CD8-positive, alpha-beta memory T cell (primary cell): ENCODE results near the gene NTM. TPM values are rescaled to one million over a fixed set of nuclear protein-coding genes. Genes with fewer than 3 reads are reported as not detected.

Experiments
- CTCF ChIA-PET: fragments of 350-600 bp; sonication (Branson Sonifier 250); formaldehyde crosslinking; loops from one replicate; lab custom pipeline; 2021; ENCODE audit warnings: antibody characterized with exemption; lab: Charles Lee
- POLR2A ChIA-PET: fragments of 350-600 bp; sonication (Branson Sonifier 250); formaldehyde crosslinking; loops from one replicate; lab custom pipeline; 2021; ENCODE audit warnings: antibody characterized with exemption; lab: Charles Lee
- DNase-seq, 5 donors: peaks; one replicate each; pipeline versions ENCODE4 v3.0.0 to v3.0.0-alpha.2; 2020 to 2022; ENCODE audit warnings: mixed read lengths in 1 of 5
- H3K27ac ChIP-seq: one replicate; pipeline ENCODE4 v1.7.0; 2013; ENCODE audit warnings: low read depth, mild to moderate bottlenecking, low read length, moderate library complexity
- H3K27me3 ChIP-seq: 2 replicates; pipeline ENCODE4 v1.7.0; 2013; ENCODE audit warnings: low read length, mild to moderate bottlenecking; ENCODE audit not compliant: insufficient read depth, poor library complexity, severe bottlenecking
- H3K36me3 ChIP-seq: 2 replicates; pipeline ENCODE4 v1.7.0; 2013; ENCODE audit warnings: mild to moderate bottlenecking, low read length, moderate library complexity; ENCODE audit not compliant: insufficient read depth
- H3K4me1 ChIP-seq: 2 replicates; pipeline ENCODE4 v1.7.0; 2013; ENCODE audit warnings: mild to moderate bottlenecking, low read length, moderate library complexity; ENCODE audit not compliant: insufficient read depth
- H3K4me3 ChIP-seq: 2 replicates; pipeline ENCODE4 v1.7.0; 2013; ENCODE audit warnings: mild to moderate bottlenecking, low read length
- H3K9me3 ChIP-seq: 2 replicates; pipeline ENCODE4 v1.7.0; 2013; ENCODE audit warnings: mild to moderate bottlenecking, low read length
- H3K27ac Mint-ChIP-seq, 8 donors: one replicate each; pipeline ENCODE4 v1.8.0; 2020 to 2021; ENCODE audit warnings: mixed read lengths in 8 of 8, mild to moderate bottlenecking in 6 of 8, inconsistent platforms in 3 of 8, moderate library complexity in 3 of 8
- H3K27me3 Mint-ChIP-seq, 2 donors: one replicate each; pipeline ENCODE4 v1.8.0; 2020 to 2021; ENCODE audit warnings: mixed read lengths in 2 of 2, mild to moderate bottlenecking in 1 of 2, moderate library complexity in 1 of 2
- H3K36me3 Mint-ChIP-seq, 3 donors: one replicate each; pipeline ENCODE4 v1.8.0; 2020 to 2021; ENCODE audit warnings: mixed read lengths in 3 of 3, inconsistent platforms in 1 of 3, mild to moderate bottlenecking in 1 of 3
- H3K4me1 Mint-ChIP-seq, 3 donors: one replicate each; pipeline ENCODE4 v1.8.0; 2020 to 2021; ENCODE audit warnings: mixed read lengths in 3 of 3, inconsistent platforms in 1 of 3, mild to moderate bottlenecking in 1 of 3
- H3K4me3 Mint-ChIP-seq, 7 donors: one replicate each; pipeline ENCODE4 v1.8.0; 2020 to 2021; ENCODE audit warnings: mixed read lengths in 7 of 7, mild to moderate bottlenecking in 6 of 7, moderate library complexity in 4 of 7, inconsistent platforms in 2 of 7
- H3K9me3 Mint-ChIP-seq, 5 donors: one replicate each; pipeline ENCODE4 v1.8.0; 2020 to 2022; ENCODE audit warnings: mixed read lengths in 5 of 5, mild to moderate bottlenecking in 3 of 5, moderate library complexity in 2 of 5, inconsistent platforms in 1 of 5
- polyA plus RNA-seq: library from polyadenylated mRNA; unstranded; fragments of 300-500 nt; fragmentation: Illumina TruSeq; gene quantifications from one replicate; pipeline ENCODE4 v1.2.3, GENCODE V29; 2021
- total RNA-seq, 2 experiments: library from RNA; stranded (reverse); gene quantifications; one replicate each; pipeline ENCODE4 v1.2.3, GENCODE V29; 2021

NTM gene
- total and polyA plus RNA-seq, 3 experiments from 2014 or later = not detected

DNA sequence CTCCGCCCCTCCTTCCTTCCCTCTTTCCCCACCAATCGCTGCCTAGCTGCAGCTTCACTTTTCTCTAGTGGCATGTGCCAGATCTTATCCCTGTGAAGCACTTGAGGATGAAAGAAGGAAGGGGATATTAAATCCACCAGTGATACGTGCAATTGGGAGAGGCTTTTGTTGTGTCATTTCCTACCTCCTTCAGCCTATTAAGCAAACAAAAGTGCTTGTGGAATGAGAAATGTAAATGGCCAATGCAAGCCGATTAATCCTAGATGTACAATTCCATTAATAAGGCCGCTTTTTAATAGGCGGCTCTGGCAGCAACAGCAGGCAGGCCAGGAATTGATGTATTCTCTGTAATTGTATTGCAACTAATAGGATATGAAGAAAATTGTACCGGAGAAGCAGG is 23.3 kb downstream of the NTM start:
- H3K36me3 ChIP-seq = no peaks in the 10 kb centered on the region
- Mint-ChIP-seq H3K27ac (no peak overlapping the region), H3K27me3 (no peaks in the 10 kb centered on the region), H3K4me1 (no peaks in the 10 kb centered on the region), H3K9me3 (peaks cover 0 to 9% (median 5%) of the 10 kb centered on the region in 5 donors), H3K4me3 (no peak overlapping the region), H3K36me3 (no peaks in the 10 kb centered on the region)
- H3K4me1 ChIP-seq = no peaks in the 10 kb centered on the region
- H3K27ac ChIP-seq = no peak overlapping the region
- CTCF ChIA-PET = no interaction called here
- no peak overlapping the region for H3K4me3 ChIP-seq
- POLR2A ChIA-PET = no interaction called here
- H3K9me3 ChIP-seq = no peaks in the 10 kb centered on the region
- no peak for DNase-seq
- H3K27me3 ChIP-seq = no peaks in the 10 kb centered on the region

DNA sequence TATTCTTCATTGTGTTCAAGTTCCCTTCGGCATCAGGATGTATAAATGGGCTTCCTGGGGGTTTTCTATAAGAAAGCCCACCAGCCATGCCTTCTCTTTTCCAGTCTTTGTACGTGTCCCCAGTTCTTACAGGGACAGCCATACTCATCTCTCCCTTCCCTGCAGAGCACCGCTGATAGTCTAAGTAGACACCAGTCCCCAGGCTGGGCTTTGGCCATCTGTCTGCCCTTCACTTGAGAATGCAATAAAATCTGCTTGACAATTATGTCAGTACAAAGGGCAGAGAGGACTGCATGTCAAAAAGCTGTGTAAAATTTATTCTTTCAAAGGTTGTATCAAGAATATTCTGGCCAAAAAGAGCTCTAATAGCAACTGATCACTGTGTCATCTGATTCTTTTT is 27.3 kb downstream of the NTM start:
- DNase-seq = no peak
- peak overlapping the region in 1 of 8 donors; percentile 63 for H3K27ac Mint-ChIP-seq
- Histone ChIP-seq H3K4me3 (no peak overlapping the region), H3K9me3 (no peaks in the 10 kb centered on the region), H3K27me3 (no peaks in the 10 kb centered on the region), H3K36me3 (no peaks in the 10 kb centered on the region), H3K27ac (no peak overlapping the region), H3K4me1 (no peaks in the 10 kb centered on the region)
- H3K36me3 Mint-ChIP-seq = no peaks in the 10 kb centered on the region
- H3K4me1 Mint-ChIP-seq = no peaks in the 10 kb centered on the region
- peaks cover 0 to 5% (median 3%) of the 10 kb centered on the region in 5 donors for H3K9me3 Mint-ChIP-seq
- no peaks in the 10 kb centered on the region for H3K27me3 Mint-ChIP-seq
- no peak overlapping the region for H3K4me3 Mint-ChIP-seq
- ChIA-PET POLR2A (no interaction called here), CTCF (no interaction called here)

- Histone ChIP-seq H3K4me1 (no peaks in the 10 kb centered on the region), H3K36me3 (no peaks in the 10 kb centered on the region), H3K27me3 (no peaks in the 10 kb centered on the region), H3K4me3 (no peak overlapping the region), H3K27ac (no peak overlapping the region), H3K9me3 (no peaks in the 10 kb centered on the region)
- no peak overlapping the region for H3K4me3 Mint-ChIP-seq
- no peak overlapping the region for H3K27ac Mint-ChIP-seq
- H3K27me3 Mint-ChIP-seq = no peaks in the 10 kb centered on the region
- no peaks in the 10 kb centered on the region for H3K4me1 Mint-ChIP-seq
- peaks cover 0 to 5% (median 0%) of the 10 kb centered on the region in 5 donors for H3K9me3 Mint-ChIP-seq
- POLR2A ChIA-PET = no interaction called here
- CTCF ChIA-PET = no interaction called here
- no peak for DNase-seq
- H3K36me3 Mint-ChIP-seq = no peaks in the 10 kb centered on the region
Observed at GRCh38 chr11:131402040-131402439, 31.6 kb downstream of the NTM start.

GRCh38 chr11:131404010-131404409 is 33.6 kb downstream of the NTM start:
- H3K9me3 ChIP-seq = no peaks in the 10 kb centered on the region
- CTCF ChIA-PET = no interaction called here
- H3K4me1 ChIP-seq = no peaks in the 10 kb centered on the region
- Mint-ChIP-seq H3K27me3 (no peaks in the 10 kb centered on the region), H3K36me3 (no peaks in the 10 kb centered on the region), H3K4me1 (no peaks in the 10 kb centered on the region), H3K4me3 (no peak overlapping the region), H3K9me3 (peaks cover 0 to 5% (median 0%) of the 10 kb centered on the region in 5 donors), H3K27ac (no peak overlapping the region)
- H3K27ac ChIP-seq = no peak overlapping the region
- POLR2A ChIA-PET = no interaction called here
- no peaks in the 10 kb centered on the region for H3K27me3 ChIP-seq
- DNase-seq = no peak
- H3K4me3 ChIP-seq = no peak overlapping the region
- H3K36me3 ChIP-seq = no peaks in the 10 kb centered on the region

- Histone ChIP-seq H3K4me3 (no peak overlapping the region), H3K36me3 (no peaks in the 10 kb centered on the region), H3K4me1 (no peaks in the 10 kb centered on the region), H3K27ac (no peak overlapping the region), H3K27me3 (no peaks in the 10 kb centered on the region), H3K9me3 (no peaks in the 10 kb centered on the region)
- ChIA-PET CTCF (no interaction called here), POLR2A (no interaction called here)
- Mint-ChIP-seq H3K9me3 (peaks cover 0 to 3% (median 0%) of the 10 kb centered on the region in 5 donors), H3K27ac (no peak overlapping the region), H3K27me3 (no peaks in the 10 kb centered on the region), H3K4me1 (no peaks in the 10 kb centered on the region), H3K4me3 (no peak overlapping the region), H3K36me3 (no peaks in the 10 kb centered on the region)
- DNase-seq = no peak
Observed at GRCh38 chr11:131408025-131408640, 37.7 kb downstream of the NTM start.

- peaks cover 0 to 3% (median 0%) of the 10 kb centered on the region in 5 donors for H3K9me3 Mint-ChIP-seq
- Histone ChIP-seq H3K27me3 (no peaks in the 10 kb centered on the region), H3K27ac (no peak overlapping the region), H3K36me3 (no peaks in the 10 kb centered on the region), H3K9me3 (no peaks in the 10 kb centered on the region), H3K4me3 (no peak overlapping the region), H3K4me1 (no peaks in the 10 kb centered on the region)
- no peaks in the 10 kb centered on the region for H3K27me3 Mint-ChIP-seq
- H3K36me3 Mint-ChIP-seq = no peaks in the 10 kb centered on the region
- ChIA-PET CTCF (no interaction called here), POLR2A (no interaction called here)
- no peak for DNase-seq
- no peaks in the 10 kb centered on the region for H3K4me1 Mint-ChIP-seq
- no peak overlapping the region for H3K27ac Mint-ChIP-seq
- no peak overlapping the region for H3K4me3 Mint-ChIP-seq
Observed at GRCh38 chr11:131409345-131409744, 38.9 kb downstream of the NTM start.

DNA sequence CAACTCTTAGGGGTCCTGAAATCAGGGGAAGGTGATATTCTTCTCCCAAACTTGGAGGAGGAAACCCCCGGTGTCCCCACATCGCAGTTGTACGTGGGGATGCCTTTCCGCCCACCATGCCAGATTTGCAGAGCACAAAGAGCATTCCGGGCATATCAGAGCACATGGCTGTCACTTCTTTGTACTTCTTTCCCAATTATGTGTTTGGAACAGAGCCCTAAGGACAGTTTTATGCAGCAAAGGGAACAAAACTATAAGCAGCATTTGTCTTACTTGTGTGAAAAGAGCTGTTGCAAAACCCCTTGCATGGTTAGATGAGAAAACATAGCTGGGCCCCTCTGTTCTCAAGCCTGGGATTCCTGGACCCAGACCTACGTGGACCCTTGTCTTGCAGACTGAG is 41.2 kb downstream of the NTM start:
- CTCF ChIA-PET = no interaction called here
- no peaks in the 10 kb centered on the region for H3K4me1 Mint-ChIP-seq
- H3K27ac Mint-ChIP-seq = no peak overlapping the region
- Histone ChIP-seq H3K4me1 (no peaks in the 10 kb centered on the region), H3K9me3 (no peaks in the 10 kb centered on the region), H3K27me3 (no peaks in the 10 kb centered on the region), H3K27ac (no peak overlapping the region), H3K36me3 (no peaks in the 10 kb centered on the region), H3K4me3 (no peak overlapping the region)
- POLR2A ChIA-PET = no interaction called here
- no peaks in the 10 kb centered on the region for H3K36me3 Mint-ChIP-seq
- no peak for DNase-seq
- peaks cover 0 to 3% (median 0%) of the 10 kb centered on the region in 5 donors for H3K9me3 Mint-ChIP-seq
- H3K27me3 Mint-ChIP-seq = peaks cover 0 to 2% of the 10 kb centered on the region in 2 donors
- H3K4me3 Mint-ChIP-seq = no peak overlapping the region

DNA sequence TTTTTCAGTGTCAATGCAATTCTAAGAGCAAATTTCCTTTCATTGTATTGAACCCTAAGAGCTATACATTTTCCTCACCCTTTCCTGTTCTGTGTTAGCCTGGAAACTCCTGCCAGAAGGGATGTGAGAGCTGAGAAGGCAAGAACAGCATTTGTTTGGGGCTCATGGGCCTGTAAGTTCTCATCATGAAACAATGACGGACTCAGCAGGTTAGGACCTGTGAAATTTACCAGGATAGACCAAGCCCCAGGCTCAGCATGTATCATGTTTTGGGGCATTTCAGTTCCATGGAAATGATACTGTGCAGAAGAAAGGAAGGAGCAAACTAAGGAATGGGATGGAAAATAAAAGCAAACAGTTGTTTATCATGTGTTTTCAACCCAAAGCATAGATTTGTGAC is 41.6 kb downstream of the NTM start:
- no peak for DNase-seq
- no peak overlapping the region for H3K4me3 ChIP-seq
- H3K27ac ChIP-seq = no peak overlapping the region
- CTCF ChIA-PET = no interaction called here
- no peaks in the 10 kb centered on the region for H3K27me3 ChIP-seq
- no peaks in the 10 kb centered on the region for H3K4me1 Mint-ChIP-seq
- no peaks in the 10 kb centered on the region for H3K9me3 ChIP-seq
- peaks cover 0 to 3% (median 0%) of the 10 kb centered on the region in 5 donors for H3K9me3 Mint-ChIP-seq
- no peaks in the 10 kb centered on the region for H3K4me1 ChIP-seq
- POLR2A ChIA-PET = no interaction called here
- no peak overlapping the region for H3K27ac Mint-ChIP-seq
- H3K36me3 ChIP-seq = no peaks in the 10 kb centered on the region
- peaks cover 0 to 2% of the 10 kb centered on the region in 2 donors for H3K27me3 Mint-ChIP-seq
- no peak overlapping the region for H3K4me3 Mint-ChIP-seq
- no peaks in the 10 kb centered on the region for H3K36me3 Mint-ChIP-seq
